PC-3 (cell line): Measurements from ENCODE around the gene ARHGEF18.

Source experiments
- EZH2 ChIP-seq: fragments of 300-600 bp; sonication (generic); IDR thresholded peaks from one replicate; pipeline ENCODE4 v1.6.1; 2017; ENCODE audit warnings: antibody characterized with exemption, mild to moderate bottlenecking, low read length; ENCODE audit not compliant: unreplicated experiment
- EZH2phosphoT487 ChIP-seq: fragments of 300-600 bp; sonication (generic); IDR thresholded peaks from 2 replicates; pipeline ENCODE4 v1.6.1; 2018; ENCODE audit warnings: mild to moderate bottlenecking, antibody characterized with exemption, low read length, borderline replicate concordance
- TF ChIP-seq, protein P1 (sequence below): fragments of 300-600 bp; sonication (generic); conservative IDR thresholded peaks from 2 replicates; pipeline ENCODE4 v1.5.1; 2017; ENCODE audit warnings: antibody characterized with exemption, low read depth, mild to moderate bottlenecking, low read length

DNA sequence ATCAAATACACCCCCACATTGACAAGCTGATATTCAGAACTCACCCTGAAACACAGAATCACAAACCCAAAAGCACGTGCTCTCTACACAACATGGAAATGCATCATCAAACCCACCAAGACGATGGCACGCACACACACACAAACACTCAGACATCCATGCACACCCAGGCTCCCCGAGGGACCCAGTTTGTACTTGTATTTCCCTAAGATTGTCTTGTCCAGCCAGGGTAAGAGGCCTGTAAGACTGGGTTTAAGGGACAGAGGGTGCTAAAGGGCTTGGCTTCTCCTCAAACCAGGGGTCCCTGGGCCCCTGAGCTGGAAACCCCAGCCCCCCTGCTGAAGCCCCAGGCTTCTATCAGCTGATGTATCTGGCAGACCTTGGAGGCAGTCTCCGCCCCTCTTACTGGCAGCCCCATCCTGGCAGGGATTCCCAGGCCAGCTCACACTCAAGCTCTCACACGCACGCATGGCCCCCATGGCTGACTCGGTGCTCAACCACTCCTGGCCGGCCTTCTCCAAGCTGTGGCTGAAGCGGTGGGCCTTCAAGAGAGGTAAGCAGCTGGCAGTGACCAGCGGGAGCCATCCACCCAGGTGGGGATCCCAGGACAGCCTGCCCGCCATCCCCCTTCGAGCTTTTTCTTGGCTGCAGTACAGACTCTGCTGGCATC lies 6.5 kb downstream of the ARHGEF18 start:
- TF ChIP-seq, protein P1, sequence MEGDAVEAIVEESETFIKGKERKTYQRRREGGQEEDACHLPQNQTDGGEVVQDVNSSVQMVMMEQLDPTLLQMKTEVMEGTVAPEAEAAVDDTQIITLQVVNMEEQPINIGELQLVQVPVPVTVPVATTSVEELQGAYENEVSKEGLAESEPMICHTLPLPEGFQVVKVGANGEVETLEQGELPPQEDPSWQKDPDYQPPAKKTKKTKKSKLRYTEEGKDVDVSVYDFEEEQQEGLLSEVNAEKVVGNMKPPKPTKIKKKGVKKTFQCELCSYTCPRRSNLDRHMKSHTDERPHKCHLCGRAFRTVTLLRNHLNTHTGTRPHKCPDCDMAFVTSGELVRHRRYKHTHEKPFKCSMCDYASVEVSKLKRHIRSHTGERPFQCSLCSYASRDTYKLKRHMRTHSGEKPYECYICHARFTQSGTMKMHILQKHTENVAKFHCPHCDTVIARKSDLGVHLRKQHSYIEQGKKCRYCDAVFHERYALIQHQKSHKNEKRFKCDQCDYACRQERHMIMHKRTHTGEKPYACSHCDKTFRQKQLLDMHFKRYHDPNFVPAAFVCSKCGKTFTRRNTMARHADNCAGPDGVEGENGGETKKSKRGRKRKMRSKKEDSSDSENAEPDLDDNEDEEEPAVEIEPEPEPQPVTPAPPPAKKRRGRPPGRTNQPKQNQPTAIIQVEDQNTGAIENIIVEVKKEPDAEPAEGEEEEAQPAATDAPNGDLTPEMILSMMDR = no peak
- TF ChIP-seq EZH2phosphoT487 (no peak), EZH2 (no peak)
